Measurements from ENCODE around the gene HBG2.
"Not testable (repeated sequence)": the region's sequence is repeated elsewhere in the genome, so short reads cannot be mapped to it uniquely, and the experiment has no call there.

The HBG2 gene

DNA sequence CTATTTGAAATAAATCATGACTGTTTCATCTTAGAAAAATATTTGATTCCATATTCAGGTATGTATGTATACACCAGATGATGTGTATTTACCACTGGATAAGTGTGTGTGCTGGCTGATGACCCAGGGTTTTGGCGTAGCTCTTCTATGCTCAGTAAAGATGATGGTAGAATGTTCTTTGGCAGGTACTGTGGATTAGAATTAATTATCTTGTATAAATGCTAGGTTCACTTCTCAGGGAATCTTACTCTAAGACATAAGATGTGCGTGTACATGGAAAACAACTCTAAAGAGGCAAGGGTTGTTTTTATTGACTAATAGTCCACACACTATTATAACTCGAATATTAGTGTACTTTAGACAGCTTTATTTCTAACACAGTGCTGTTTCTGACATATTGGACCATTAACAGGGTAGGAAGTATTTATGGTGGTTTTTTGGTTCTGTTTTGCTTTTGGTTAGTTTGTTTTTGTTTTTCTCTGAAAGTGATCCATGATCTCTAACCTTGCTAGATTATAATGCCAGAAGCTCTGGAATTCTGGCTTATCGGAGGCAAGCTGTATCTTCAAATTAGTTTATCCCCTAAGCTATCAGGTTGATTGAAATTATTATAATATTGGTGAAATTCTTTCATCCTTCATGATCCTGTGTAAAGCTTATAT, 3.9 kb downstream of the HBG2 start:
- no peak for DNase-seq (ENCODE audit: low read depth, low spot score)

- not testable (repeated sequence) for DNase-seq (ENCODE audit: low read depth, low spot score)
These were observed 4.7 kb downstream of the HBG2 start, which contains the start of gene HBG1 for GRCh38 chr11:5249807-5250396. HBG1 (minus strand) TSS chr11:5249857; CDS start chr11:5249804, 53 bp downstream.

GRCh38 chr11:5248498-5248897, 6.1 kb downstream of the HBG2 start:
- DNase-seq (ENCODE audit: low read depth, low spot score) = not testable (repeated sequence)

DNA sequence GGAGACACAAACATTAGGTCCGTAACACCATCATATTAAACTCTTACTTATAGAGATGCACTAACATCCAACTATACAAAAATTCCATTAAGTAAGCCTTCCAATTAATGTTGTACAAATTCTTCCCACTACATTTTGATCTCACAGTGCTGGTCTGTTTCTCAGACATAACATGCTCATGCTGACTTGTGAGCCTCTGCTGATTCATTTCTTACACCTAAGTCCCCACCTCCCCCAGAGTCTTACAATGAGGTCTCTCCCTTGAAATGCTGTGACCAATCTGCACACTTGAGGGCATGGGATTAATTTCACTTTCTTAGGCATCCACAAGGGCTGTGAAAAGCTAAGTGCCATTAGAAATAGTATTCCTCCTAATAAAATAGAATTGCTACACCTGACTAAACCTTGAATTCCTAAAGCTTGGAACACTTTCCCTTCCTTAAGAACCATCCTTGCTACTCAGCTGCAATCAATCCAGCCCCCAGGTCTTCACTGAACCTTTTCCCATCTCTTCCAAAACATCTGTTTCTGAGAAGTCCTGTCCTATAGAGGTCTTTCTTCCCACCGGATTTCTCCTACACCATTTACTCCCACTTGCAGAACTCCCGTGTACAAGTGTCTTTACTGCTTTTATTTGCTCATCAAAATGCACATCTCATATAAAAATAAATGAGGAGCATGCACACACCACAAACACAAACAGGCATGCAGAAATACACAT, 6.9 kb downstream of the HBG2 start:
- no peak for DNase-seq (ENCODE audit: low read depth, low spot score)

DNA sequence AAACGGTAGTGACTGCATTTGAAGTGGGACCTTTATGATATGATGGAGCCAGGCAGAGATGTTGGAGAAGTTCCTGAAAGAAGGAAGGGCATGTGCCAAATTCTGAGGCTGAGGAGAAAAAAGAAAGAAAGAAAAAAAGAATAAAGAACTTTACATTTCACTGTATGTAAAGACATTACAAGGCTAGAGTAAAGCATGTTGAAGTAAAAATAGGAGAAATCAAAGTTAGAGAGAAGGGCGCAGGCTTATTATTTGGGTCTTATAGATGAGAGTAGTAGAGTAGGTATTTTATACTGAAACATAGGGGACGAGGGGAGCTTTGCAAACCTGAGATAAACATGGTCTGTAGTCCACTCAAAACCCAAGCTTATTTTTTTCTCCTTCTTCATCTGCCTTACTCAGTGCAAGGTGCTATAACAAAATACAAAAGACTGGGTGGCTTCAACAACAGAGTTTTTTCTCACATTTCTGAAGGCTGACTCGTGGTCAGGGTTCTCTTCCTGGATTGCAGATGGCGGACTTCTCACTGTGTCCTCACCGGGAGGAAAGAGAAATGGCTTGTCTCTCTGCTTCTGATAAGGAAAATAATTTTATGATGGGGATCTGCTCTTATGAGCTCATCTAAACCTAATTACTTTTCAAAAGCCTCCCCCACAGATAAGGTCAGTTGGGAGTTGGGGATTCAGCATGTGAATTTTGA, 7.7 kb downstream of the HBG2 start:
- DNase-seq (ENCODE audit: low read depth, low spot score) = no peak

DNA sequence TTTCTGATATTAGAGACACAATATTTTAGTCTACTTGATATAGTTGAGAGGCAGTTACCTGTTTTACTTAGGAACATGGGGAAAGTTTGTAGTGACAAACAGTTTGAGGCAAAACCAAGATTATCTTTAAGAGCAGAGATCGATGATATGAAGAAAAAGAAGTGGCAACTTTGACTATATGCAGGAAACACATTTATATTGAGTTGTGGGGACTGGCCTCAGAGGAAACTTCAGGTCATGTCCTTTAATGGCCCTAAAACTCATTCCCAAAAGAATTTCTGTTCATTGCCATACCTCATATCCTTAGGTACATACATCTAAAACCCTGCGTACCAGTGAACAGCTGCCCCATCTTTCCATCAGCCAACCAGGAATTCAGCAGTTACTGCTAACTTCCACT, 9.4 kb downstream of the HBG2 start:
- no peak for DNase-seq (ENCODE audit: low read depth, low spot score)

GRCh38 chr11:5243816-5244180, 10.8 kb downstream of the HBG2 start:
- DNase-seq (ENCODE audit: low read depth, low spot score) = no peak

GRCh38 chr11:5242933-5243815, 11.4 kb downstream of the HBG2 start:
- no peak for DNase-seq (ENCODE audit: low read depth, low spot score)

- no peak for DNase-seq (ENCODE audit: low read depth, low spot score)
These were observed 12.4 kb downstream of the HBG2 start for GRCh38 chr11:5242208-5242607.

- DNase-seq (ENCODE audit: low read depth, low spot score) = no peak
These were observed 13.1 kb downstream of the HBG2 start for GRCh38 chr11:5241458-5241857.

DNA sequence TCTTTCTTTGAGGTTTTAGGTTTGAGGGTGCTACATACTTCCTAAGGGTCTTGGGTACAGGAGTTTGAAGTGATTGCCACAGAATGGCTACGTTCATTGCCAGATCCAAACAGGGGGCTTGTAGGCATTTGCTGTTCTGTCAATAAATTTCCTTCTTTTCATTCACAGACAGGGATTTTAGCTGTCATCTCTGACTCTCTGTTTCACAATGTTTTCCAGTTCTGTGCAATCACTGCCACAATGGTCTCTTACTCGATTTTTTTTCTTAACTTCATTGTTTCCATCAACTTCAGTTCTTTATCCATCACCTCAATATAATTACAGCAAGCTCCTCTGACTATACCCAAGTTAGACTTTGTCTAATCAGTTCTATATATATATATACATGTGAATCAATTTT, 14.1 kb downstream of the HBG2 start:
- DNase-seq (ENCODE audit: low read depth, low spot score) = no peak

DNA sequence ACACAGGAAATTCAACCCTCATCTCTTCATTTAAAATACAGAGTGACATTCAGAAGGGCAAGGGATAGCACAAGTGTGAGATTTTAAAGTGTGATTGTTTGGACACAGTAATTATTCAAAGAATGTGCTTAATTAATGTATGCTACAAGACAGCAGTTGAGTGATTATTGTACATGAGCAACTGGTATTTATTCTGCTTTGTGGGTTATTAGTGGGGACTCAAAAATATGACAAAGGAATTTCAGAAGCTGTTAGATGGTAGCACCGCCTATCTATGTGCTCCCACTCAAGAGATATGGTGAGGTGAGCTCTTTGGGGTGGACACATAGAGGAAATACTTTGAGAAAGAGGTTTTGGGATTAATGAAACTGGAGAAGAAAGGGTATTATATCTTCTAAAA, 14.5 kb downstream of the HBG2 start:
- DNase-seq (ENCODE audit: low read depth, low spot score) = no peak

DNA sequence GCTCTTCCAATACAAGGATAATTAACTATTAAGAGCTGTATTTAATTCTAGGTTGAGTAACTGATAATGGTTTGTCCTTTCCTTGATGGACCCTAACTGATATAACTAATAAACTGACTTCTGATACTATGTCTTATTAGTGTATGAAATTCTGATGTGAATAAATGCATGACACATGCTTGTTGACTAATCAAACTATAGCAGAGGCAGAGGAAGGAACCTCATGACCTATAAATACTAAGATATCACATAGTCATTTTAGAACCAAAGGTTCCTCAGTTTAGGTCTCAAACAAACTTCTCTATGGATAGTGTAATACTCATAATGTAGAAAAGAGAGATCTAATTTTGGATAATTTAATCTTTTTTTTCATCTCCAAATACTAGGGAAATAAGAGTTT, 15.5 kb downstream of the HBG2 start:
- no peak for DNase-seq (ENCODE audit: low read depth, low spot score)

DNA sequence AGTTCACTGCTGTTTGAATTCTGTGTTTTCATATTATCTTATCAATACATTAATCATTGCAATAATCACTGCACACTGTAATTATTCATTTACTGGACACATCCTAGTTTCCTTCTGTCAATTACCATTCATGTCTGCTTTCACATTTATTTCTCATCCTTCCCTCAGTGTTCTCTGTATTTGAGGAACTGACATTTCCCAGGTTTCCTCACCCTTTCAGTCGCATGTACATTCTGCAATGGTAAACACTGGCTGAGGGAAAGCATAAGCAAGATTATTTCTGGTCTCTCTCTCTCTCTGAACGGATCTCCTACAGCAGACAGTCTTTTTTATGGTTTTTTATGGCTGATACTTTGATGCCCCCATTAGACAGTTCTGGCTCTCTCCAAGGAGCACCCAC, 16.1 kb downstream of the HBG2 start:
- DNase-seq (ENCODE audit: low read depth, low spot score) = no peak

- DNase-seq (ENCODE audit: low read depth, low spot score) = no peak
These were observed 17.2 kb downstream of the HBG2 start for GRCh38 chr11:5237420-5237819.

GRCh38 chr11:5235364-5236095, 19.1 kb downstream of the HBG2 start:
- DNase-seq (ENCODE audit: low read depth, low spot score) = no peak

- DNase-seq (ENCODE audit: low read depth, low spot score) = no peak
These were observed 20.2 kb downstream of the HBG2 start, which contains the start of gene HBD for GRCh38 chr11:5234381-5234834. HBD (minus strand) TSS chr11:5234483; CDS start chr11:5234433, 50 bp downstream.

DNA sequence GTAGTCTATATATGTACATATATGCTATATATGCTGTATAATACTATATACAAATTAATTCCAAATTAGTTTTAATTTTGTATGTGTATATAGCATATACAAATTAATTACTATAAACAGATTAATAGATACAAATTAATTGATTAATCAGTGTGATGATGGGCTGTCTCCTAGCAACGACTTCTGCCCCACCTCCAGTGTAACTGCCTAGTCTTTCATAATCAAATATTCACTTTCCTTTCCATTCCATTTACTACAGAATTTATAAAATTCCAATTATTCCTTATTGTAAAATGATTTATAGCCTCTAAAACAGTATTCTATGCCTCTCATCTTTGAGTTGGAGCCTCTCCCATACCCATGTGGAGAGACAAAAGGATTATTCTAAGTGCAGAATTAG, 21.3 kb downstream of the HBG2 start:
- no peak for DNase-seq (ENCODE audit: low read depth, low spot score)

GRCh38 chr11:5232821-5233220, 21.8 kb downstream of the HBG2 start:
- no peak for DNase-seq (ENCODE audit: low read depth, low spot score)

DNA sequence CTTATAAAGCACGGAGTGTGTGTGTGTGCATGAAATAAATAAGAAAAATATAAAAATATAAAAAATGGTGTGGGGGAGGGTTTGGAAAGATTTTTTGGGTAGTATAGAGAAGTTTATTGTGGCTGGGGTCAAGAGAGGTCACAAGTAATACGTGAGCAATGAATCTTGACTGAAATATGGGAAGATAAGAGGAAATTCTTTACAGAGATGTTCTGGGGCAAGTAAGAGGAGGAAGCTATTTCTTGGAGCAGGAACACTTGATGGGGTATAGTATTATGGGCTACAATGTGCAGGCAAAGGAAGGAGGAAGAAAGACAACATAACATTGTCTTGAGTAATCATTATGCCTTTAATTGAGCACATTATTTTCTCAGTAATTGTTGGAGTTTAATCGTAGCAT, 22.4 kb downstream of the HBG2 start:
- DNase-seq (ENCODE audit: low read depth, low spot score) = no peak

DNA sequence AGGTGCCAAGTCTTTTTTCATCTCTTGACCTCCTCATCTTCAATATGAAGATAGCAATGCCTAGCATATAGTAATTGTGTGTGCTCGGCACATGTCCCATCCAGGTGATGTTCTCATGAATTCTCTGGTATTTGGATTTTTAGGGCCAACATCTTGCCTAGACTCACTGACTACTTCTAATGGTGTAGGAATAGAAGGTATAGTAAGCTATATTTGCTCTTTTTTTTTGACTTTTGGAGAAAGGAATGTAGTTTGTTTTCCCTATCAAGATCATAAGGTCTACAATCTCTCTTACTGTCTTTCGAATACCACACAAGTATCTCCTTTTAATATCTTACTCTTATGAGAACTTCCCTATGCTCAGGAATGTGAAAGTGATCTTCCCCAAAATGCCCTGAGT, 23.5 kb downstream of the HBG2 start:
- DNase-seq (ENCODE audit: low read depth, low spot score) = no peak

Data from ELF-1 (cell line).